Neuron (in vitro differentiated cells): ENCODE results near the gene NUP43.

Source experiments
- H2AFZ ChIP-seq: one replicate; pipeline ENCODE4 v1.6.1; 2013; ENCODE audit warnings: low read depth, mild to moderate bottlenecking, inconsistent platforms, low read length, moderate library complexity
- H3K27me3 ChIP-seq: one replicate; pipeline ENCODE4 v1.6.1; 2013; ENCODE audit warnings: low read length; ENCODE audit not compliant: insufficient read depth
- H3K36me3 ChIP-seq: one replicate; pipeline ENCODE4 v1.6.1; 2013; ENCODE audit warnings: low read length; ENCODE audit not compliant: insufficient read depth
- H3K4me1 ChIP-seq: one replicate; pipeline ENCODE4 v1.6.1; 2013; ENCODE audit warnings: low read length; ENCODE audit not compliant: insufficient read depth
- H3K4me3 ChIP-seq: 2 replicates; pipeline ENCODE4 v1.5.1; 2013; ENCODE audit warnings: mild to moderate bottlenecking, low read length, moderate library complexity
- H3K9me3 ChIP-seq: one replicate; pipeline ENCODE4 v1.6.1; 2013; ENCODE audit warnings: low read length

Gene NUP43, protein sequence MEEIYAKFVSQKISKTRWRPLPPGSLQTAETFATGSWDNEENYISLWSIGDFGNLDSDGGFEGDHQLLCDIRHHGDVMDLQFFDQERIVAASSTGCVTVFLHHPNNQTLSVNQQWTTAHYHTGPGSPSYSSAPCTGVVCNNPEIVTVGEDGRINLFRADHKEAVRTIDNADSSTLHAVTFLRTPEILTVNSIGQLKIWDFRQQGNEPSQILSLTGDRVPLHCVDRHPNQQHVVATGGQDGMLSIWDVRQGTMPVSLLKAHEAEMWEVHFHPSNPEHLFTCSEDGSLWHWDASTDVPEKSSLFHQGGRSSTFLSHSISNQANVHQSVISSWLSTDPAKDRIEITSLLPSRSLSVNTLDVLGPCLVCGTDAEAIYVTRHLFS

GRCh38 chr6:149746147-149746946, at the start of gene NUP43:
Gene NUP43, minus strand, starts transcription at chr6:149746529. Its CDS starts 34 bp downstream, at chr6:149746495.
- Histone ChIP-seq H3K36me3 (peaks cover 21% of the 10 kb centered on the region), H3K4me3 (peak within 1 kb of the TSS; percentile 95), H3K9me3 (no peaks in the 10 kb centered on the region), H3K27me3 (no peaks in the 10 kb centered on the region), H2AFZ (peak within 1 kb of the TSS; percentile 60), H3K4me1 (peaks cover 20% of the 10 kb centered on the region)

DNA sequence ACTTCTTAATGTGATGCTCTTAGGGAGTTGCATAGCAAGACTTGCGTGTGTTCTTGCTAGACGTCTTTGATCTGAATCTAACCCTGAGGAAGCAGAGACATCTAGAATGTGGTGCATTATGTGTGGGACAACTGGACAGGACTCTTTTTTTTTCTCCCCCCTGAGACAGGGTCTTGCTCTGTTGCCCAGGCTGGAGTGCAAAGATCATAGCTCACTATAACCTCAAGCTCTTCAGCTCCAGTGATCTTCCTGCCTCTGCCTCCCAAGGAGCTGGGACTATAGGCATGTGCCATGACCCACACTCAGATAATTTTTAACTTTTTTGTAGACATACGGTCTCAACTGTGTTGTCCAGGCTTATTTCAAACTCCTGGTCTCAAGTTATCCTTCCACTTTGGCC, 37.2 kb upstream of the NUP43 start:
- Histone ChIP-seq H2AFZ (no peak overlapping the region), H3K36me3 (peaks cover 14% of the 10 kb centered on the region), H3K9me3 (peaks cover 3% of the 10 kb centered on the region), H3K4me1 (no peaks in the 10 kb centered on the region), H3K4me3 (no peak overlapping the region), H3K27me3 (no peaks in the 10 kb centered on the region)

DNA sequence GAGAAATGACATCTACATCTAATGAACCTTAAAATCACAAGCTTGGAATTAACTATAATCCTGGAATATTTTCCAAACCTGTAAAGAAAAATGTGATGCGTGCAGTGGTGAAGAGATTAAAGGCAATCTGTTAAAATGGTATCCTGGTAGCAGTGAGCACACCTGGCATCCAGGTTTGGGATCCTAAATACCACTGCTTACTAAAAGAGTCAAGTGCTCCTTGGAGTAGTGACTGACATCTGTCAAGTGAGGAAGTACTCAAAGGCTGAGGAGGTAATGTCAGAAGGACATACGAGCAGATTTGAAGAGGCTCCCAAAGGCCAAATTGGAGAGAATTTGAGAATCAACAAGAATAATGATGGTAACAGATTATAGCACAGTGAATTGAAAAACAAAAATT, 36.0 kb upstream of the NUP43 start:
- no peaks in the 10 kb centered on the region for H3K27me3 ChIP-seq
- H3K36me3 ChIP-seq, result peaks cover 15% of the 10 kb centered on the region
- no peak overlapping the region for H2AFZ ChIP-seq
- no peaks in the 10 kb centered on the region for H3K4me1 ChIP-seq
- peaks cover 3% of the 10 kb centered on the region for H3K9me3 ChIP-seq
- no peak overlapping the region for H3K4me3 ChIP-seq

- Histone ChIP-seq H2AFZ (no peak overlapping the region), H3K27me3 (no peaks in the 10 kb centered on the region), H3K4me3 (no peak overlapping the region), H3K4me1 (no peaks in the 10 kb centered on the region), H3K36me3 (peaks cover 19% of the 10 kb centered on the region), H3K9me3 (peaks cover 3% of the 10 kb centered on the region)
These were observed 35.4 kb upstream of the NUP43 start for GRCh38 chr6:149781715-149782114.

DNA sequence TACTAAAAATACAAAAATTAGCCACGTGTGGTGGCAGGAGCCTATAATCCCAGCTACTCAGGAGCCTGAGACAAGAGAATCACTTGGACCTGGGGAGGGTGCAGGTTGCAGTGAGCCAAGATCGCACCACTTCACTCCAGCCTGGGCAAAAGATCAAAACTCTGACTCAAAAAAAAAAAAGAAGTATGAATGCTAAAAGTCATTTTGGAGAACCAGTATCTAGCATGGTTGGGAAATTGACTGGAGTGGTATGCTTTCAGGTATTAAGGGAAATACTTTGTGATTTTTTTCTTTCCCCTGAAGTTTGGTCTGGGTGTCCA, 33.3 kb upstream of the NUP43 start:
- Histone ChIP-seq H3K4me3 (no peak overlapping the region), H3K4me1 (no peaks in the 10 kb centered on the region), H3K36me3 (peaks cover 26% of the 10 kb centered on the region), H3K9me3 (peaks cover 3% of the 10 kb centered on the region), H3K27me3 (no peaks in the 10 kb centered on the region), H2AFZ (no peak overlapping the region)

DNA sequence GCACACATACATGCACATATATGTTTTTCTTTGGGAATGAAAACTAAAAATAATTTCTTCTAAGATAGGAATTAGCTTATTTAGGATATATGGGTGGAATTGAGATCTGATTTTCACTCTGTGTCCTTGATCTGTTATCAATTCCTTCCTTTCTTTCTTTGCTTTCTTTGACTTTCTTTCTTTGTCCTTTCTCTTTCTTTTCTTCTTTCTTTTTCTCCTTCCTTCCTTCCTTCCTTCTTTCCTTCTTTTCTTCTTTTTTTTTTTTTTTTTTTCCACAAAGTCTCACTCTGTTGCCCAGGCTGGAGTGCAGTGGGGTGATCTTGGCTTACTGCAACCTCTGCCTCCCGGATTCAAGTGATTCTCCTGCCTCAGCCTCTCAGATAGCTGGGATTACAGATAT, 31.3 kb upstream of the NUP43 start:
- Histone ChIP-seq H2AFZ (no peak overlapping the region), H3K36me3 (peaks cover 24% of the 10 kb centered on the region), H3K27me3 (no peaks in the 10 kb centered on the region), H3K4me3 (no peak overlapping the region), H3K4me1 (no peaks in the 10 kb centered on the region), H3K9me3 (no peaks in the 10 kb centered on the region)

DNA sequence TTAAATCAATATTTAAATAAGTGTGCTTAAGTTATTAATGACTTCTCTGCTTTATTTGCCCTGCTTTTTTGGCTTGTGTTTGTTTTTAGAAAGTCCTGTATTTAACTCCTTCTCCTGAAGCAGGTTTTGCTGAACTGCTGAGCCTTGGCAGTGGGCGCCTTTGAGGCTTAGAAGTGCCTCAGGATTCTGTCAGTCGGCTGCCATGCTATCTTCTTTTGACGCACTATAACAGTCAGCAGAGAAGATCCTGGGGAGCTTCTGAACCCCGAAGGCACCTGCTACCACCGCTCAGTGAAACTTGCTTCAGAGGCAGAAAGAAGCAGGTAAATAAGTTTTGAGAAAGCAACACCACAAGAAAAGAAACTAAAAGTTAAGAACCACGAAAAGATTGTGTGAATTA, 25.6 kb upstream of the NUP43 start:
- no peaks in the 10 kb centered on the region for H3K4me1 ChIP-seq
- peaks cover 36% of the 10 kb centered on the region for H3K36me3 ChIP-seq
- no peak overlapping the region for H3K4me3 ChIP-seq
- no peaks in the 10 kb centered on the region for H3K27me3 ChIP-seq
- H2AFZ ChIP-seq, result no peak overlapping the region
- no peaks in the 10 kb centered on the region for H3K9me3 ChIP-seq

GRCh38 chr6:149771185-149771584, 24.9 kb upstream of the NUP43 start:
- H3K9me3 ChIP-seq, result peaks cover 3% of the 10 kb centered on the region
- H3K36me3 ChIP-seq, result peaks cover 39% of the 10 kb centered on the region
- no peak overlapping the region for H2AFZ ChIP-seq

GRCh38 chr6:149769676-149770075, 23.3 kb upstream of the NUP43 start:
- Histone ChIP-seq H3K27me3 (no peaks in the 10 kb centered on the region), H3K9me3 (peaks cover 8% of the 10 kb centered on the region), H3K4me3 (no peak overlapping the region), H3K36me3 (peaks cover 37% of the 10 kb centered on the region), H2AFZ (no peak overlapping the region), H3K4me1 (no peaks in the 10 kb centered on the region)

More at GRCh38 chr6:149771185-149771584, 24.9 kb upstream of the NUP43 start:
- Histone ChIP-seq H3K4me1 (no peaks in the 10 kb centered on the region), H3K4me3 (no peak overlapping the region), H3K27me3 (no peaks in the 10 kb centered on the region)

DNA sequence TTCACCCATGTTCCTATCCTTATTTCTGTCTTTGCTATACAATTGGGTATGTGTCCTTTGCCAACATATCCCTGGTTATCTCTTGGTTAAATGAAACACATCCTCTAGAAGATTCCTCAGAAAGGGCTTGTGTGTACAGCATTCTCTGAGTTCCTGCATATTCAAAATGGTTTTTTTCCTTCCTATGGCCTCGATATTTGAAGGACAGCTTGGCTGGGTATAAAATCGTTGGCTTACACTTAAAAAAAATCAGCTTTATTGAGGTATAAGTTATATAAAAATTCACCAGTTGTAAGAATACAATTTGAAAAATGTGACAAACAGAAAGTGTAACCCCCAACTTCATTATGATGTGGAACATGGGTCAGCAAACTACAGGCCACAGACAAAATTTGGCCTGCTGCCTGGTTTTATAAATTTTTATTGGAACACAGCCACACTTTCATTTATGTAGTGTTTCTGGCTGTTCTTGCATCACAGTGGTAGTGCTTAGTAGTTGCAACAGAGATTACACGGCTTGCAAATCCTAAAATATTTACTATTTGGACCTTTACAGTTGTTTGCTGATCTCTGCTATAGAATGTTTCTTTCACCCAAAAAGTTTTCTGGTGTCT, 19.9 kb upstream of the NUP43 start:
- no peaks in the 10 kb centered on the region for H3K27me3 ChIP-seq
- H3K4me1 ChIP-seq, result no peaks in the 10 kb centered on the region
- H3K9me3 ChIP-seq, result peaks cover 8% of the 10 kb centered on the region
- H3K4me3 ChIP-seq, result no peak overlapping the region
- H3K36me3 ChIP-seq, result peaks cover 15% of the 10 kb centered on the region
- H2AFZ ChIP-seq, result no peak overlapping the region

GRCh38 chr6:149763866-149764265, 17.5 kb upstream of the NUP43 start:
- H3K27me3 ChIP-seq, result no peaks in the 10 kb centered on the region
- H3K4me3 ChIP-seq, result no peak overlapping the region
- no peaks in the 10 kb centered on the region for H3K4me1 ChIP-seq
- H3K9me3 ChIP-seq, result peaks cover 8% of the 10 kb centered on the region
- no peak overlapping the region for H2AFZ ChIP-seq
- H3K36me3 ChIP-seq, result peaks cover 11% of the 10 kb centered on the region

GRCh38 chr6:149761438-149761837, 15.1 kb upstream of the NUP43 start:
- no peaks in the 10 kb centered on the region for H3K4me1 ChIP-seq
- no peak overlapping the region for H2AFZ ChIP-seq
- no peaks in the 10 kb centered on the region for H3K27me3 ChIP-seq
- H3K9me3 ChIP-seq, result peaks cover 5% of the 10 kb centered on the region
- peaks cover 9% of the 10 kb centered on the region for H3K36me3 ChIP-seq
- no peak overlapping the region for H3K4me3 ChIP-seq

- H3K27me3 ChIP-seq, result no peaks in the 10 kb centered on the region
- no peaks in the 10 kb centered on the region for H3K9me3 ChIP-seq
- H2AFZ ChIP-seq, result no peak overlapping the region
- H3K4me1 ChIP-seq, result no peaks in the 10 kb centered on the region
- H3K4me3 ChIP-seq, result no peak overlapping the region
- H3K36me3 ChIP-seq, result peaks cover under 1% of the 10 kb centered on the region
These were observed 9.9 kb upstream of the NUP43 start for GRCh38 chr6:149756261-149756636.
